HG02938 (cell line): ENCODE data around the gene ATR.
A peak's percentile ranks its signal among the peaks of the same experiment; 100 is the strongest.
"Not testable (repeated sequence)": the region's sequence is repeated elsewhere in the genome, so short reads cannot be mapped to it uniquely, and the experiment has no call there.

Experiments
- ATAC-seq: cut with Tn5 transposase; IDR thresholded peaks from one replicate; pipeline ENCODE4 v1.9.1; 2021; ENCODE audit warnings: mild to moderate bottlenecking, moderate library complexity; ENCODE audit not compliant: unreplicated experiment

ATR gene

DNA sequence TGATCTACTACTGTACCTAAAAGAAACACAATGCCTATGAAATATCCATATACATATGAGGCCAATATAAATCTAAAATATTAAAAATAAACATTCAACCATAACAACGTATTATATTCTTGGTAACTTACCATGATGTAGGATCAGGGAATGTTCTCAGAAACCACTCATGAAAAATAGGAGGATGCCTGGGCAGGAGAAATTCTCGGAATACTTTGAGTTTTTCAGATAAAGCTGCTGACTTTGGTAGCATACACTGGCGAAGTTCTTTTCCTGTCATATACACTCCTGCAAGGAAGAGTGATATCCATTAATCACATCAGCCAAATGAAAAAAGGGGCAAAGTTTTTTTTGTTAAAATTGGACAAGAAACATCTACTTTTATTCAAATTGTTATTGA lies 119.4 kb downstream of the ATR start:
- no peak for ATAC-seq

- ATAC-seq, result no peak
These were observed 127.7 kb downstream of the ATR start for GRCh38 chr3:142450881-142451280.

GRCh38 chr3:142450189-142450588 lies 128.3 kb downstream of the ATR start:
- no peak for ATAC-seq

DNA sequence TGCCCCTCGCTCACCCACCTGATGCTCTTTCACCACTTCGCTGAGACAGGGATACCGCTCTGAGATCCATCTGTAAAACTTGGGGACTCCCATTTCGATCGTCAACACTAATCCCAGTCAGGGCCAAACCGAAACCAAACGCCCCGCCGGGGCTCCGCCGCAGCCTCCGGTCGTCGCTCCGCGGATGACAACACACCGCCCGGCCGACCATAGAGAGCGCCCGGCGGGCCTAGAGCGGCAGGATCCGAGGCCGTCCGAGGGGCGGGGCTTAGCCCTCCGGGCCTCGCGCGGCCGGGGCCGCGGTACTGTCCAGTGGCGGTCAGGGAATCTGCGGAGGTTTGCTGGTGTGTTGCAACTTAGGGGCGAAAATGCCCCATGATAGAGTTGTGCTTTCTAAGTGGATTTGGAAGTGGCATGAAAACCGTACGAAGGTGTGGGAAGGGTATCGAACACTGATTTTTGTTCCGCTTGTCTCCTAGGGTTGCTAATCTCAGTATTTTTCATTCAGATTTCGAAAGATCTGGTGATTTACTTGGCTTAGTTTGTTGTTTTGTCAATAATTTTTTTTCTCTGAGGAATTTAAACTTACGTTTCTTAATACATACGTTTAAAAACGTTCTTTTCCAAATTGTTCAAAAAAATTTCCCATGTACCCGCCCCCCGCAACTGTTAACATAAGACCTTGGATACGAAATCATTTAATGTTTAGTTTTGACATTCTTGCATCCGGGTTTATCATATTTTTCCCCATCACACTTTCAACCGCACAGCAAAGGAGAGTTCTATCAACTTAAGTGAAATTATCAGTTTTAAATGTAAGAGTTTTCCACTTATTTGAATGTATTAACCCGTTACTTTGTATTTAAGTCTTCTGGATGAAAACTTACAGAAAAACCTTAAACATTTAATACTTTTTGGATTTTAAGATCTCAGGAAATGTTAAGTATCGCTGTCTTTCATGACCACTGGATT lies 130.4 kb downstream of the ATR start, which contains the start of gene XRN1:
Gene XRN1, minus strand, starts transcription at position 186 of the 972 bp plus-strand sequence. Its CDS starts 93 bp downstream, at position 93.
- ATAC-seq, result peak; percentile 73

- ATAC-seq, result peak; percentile 31
These were observed 131.2 kb downstream of the ATR start for GRCh38 chr3:142447301-142447851.

DNA sequence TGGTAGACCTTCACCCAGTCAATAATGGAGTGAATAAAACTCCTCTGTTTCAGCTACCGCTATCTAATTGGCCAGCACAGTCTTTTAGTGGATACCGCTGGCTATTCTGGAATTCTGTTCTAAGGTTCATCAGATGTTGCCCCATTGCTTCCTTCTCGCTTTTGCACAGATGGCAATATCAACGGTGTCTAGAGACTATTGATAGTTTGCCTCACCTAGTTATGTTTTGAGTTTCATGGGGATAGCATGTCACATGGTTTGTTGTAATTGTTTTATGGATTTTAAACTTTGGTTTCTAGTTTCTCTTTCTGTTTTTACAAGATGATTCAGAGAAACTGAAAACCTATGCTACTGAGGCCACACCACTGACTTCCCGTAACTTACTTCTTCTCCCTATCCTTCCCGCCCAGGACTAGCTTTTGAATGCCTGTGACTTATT lies 132.7 kb downstream of the ATR start:
- peak; percentile 51 for ATAC-seq

GRCh38 chr3:142444343-142444742 lies 134.2 kb downstream of the ATR start:
- ATAC-seq, result no peak

DNA sequence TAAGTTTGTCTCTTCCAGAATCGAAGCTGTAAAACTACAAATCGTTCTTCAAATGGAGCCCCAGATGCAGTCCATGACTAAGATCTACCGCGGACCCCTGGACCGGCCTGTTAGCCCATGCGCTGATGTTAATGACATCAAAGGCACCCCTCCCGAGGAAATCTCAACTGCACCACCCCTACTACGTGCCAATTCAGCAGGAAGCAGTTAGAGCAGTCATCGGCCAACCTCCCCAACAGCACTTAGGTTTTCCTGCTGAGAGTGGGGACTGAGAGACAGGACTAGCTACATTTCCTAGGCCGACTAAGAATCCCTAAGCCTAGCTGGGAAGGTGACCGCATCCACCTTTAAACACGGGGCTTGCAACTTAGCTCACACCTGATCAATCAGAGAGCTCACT lies 135.5 kb downstream of the ATR start:
- not testable (repeated sequence) for ATAC-seq

- ATAC-seq, result not testable (repeated sequence)
These were observed 138.9 kb downstream of the ATR start for GRCh38 chr3:142439499-142440220.

DNA sequence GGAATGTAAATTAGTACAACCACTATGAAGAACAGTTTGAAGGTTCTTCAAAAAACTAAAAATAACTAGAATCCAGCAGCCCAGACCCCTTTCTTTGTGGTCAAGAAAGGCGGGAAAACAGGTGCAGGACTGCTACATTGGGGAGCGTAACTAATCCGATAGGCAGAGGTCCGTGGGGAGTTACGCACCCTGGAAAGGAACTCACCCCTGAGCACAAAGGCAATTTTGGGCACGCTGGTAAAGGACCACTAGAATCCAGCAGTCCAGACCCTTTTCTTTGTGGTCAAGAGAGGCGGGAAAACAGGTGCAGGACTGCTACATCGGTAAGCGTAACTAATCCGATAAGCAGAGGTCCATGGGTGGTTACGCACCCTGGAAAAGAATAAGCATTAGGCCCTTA lies 140.4 kb downstream of the ATR start:
- ATAC-seq, result not testable (repeated sequence)

- ATAC-seq, result no peak
These were observed 141.5 kb downstream of the ATR start for GRCh38 chr3:142436951-142437585.

DNA sequence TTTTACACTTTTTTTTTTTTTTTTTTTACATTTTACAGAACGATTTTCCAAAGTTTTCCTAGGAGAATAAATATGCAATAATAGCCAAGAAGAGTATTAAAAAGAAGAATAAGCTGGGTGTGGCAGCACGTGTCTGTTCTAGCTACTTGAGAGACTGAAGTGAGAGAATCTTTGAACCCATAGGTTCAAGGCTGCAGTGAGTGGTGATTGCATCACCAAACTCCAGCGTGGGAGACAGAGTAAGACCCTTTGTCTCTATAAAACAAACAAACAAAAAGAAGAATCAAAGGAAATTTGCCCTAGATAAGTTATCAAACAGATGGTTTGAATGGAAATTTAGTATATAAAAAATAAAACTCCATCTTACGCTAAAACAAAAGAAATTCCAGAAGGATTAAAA lies 144.0 kb downstream of the ATR start:
- no peak for ATAC-seq

DNA sequence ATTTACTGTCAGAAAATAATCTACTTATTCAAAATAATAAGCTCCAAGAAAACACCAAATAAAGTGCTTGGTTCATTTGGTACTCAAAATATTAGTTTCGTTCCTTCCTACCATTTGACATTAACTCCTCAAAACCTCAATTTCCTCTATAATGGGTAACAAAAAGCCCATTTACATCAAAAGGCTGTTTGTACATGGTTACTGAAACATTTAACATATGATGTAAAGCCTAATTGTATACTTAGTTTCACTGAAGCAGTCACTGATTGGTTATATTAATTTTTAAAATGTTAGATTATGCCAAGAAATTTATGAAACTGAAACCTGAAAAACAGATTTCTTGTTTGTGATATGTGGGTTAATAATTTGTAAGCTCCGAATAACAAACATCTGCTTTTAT lies 145.4 kb downstream of the ATR start:
- peak; percentile 76 for ATAC-seq

DNA sequence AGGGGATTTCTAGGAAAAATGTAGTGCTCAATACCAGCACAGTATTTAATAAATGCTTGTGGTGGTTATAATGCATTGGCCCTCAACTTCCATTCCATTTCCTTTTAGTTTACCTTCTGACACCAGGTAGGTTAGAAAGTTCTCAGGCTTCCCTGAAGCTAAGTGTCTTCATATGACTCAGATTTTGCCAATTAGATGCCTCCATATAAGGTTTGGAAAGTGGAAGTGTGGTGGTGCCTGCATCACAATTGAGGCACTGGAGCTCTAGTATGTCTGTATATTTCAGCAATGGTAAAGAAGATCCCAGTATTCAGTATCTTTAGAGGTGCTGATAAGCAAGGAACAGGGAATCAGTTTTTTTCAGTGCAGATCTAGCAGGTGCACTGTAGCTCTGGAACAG lies 149.0 kb downstream of the ATR start:
- no peak for ATAC-seq

DNA sequence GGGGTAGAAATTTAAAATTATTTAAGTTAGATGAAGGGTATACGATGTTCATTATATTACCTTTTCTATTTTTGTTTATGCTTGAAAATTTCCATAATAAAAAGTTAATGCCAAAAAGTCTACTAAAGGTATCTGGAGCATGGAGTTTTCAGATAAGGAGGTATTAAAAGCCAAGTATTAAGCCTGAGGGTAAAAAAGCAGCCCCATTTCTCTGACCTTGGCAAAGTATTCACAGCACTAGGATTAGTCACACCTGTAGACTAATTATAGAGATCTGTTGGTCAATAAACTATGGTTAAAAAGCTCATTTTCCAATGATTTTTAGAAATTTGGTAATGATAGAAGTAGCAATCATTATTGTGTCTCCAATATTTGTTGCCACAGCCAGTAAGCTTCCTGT lies 153.8 kb downstream of the ATR start:
- ATAC-seq, result no peak

GRCh38 chr3:142418926-142419592 lies 159.5 kb downstream of the ATR start:
- ATAC-seq, result no peak

DNA sequence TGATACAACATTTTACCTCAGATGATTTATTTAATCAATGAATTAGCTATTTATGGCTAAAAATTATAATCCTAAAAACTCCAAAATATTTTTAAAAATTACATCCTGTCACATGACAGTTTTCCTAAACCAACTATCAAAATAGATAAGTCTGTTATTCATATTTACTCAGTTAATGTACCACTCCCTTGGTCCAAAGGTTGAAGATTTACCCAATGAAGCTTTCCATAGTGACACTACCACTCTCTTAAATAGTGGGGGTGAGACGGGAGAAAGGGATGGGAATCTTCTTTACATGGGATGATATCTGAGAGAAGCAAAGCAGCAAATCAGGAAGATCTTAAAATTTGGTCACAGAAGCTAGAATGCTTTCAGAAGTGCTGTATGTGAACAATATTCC lies 161.2 kb downstream of the ATR start:
- ATAC-seq, result no peak

- ATAC-seq, result not testable (repeated sequence)
These were observed 178.0 kb downstream of the ATR start for GRCh38 chr3:142400537-142400936.
